ENCODE data around the gene RAD21L1.
"Not testable (repeated sequence)": the region's sequence is repeated elsewhere in the genome, so short reads cannot be mapped to it uniquely, and the experiment has no call there.

RAD21L1 gene

GRCh38 chr20:1232286-1233111, 6.7 kb downstream of the RAD21L1 start:
- no peak for DNase-seq

GRCh38 chr20:1240549-1240948, 14.7 kb downstream of the RAD21L1 start:
- no peak for DNase-seq

GRCh38 chr20:1241456-1241855, 15.6 kb downstream of the RAD21L1 start:
- no peak for DNase-seq

GRCh38 chr20:1242099-1242498, 16.3 kb downstream of the RAD21L1 start:
- DNase-seq, result no peak

- DNase-seq, result no peak
These were observed 16.7 kb downstream of the RAD21L1 start for GRCh38 chr20:1242530-1242929.

GRCh38 chr20:1245578-1245977, 19.7 kb downstream of the RAD21L1 start:
- DNase-seq, result no peak

- no peak for DNase-seq
These were observed 21.8 kb downstream of the RAD21L1 start for GRCh38 chr20:1247689-1248088.

- not testable (repeated sequence) for DNase-seq
These were observed 24.4 kb downstream of the RAD21L1 start for GRCh38 chr20:1250282-1250681.

- no peak for DNase-seq
These were observed 26.6 kb downstream of the RAD21L1 start for GRCh38 chr20:1252416-1252815.

- no peak for DNase-seq
These were observed 28.4 kb downstream of the RAD21L1 start for GRCh38 chr20:1254254-1254653.

- DNase-seq, result no peak
These were observed 29.8 kb downstream of the RAD21L1 start for GRCh38 chr20:1255675-1256074.

- peak; percentile 23 for DNase-seq
These were observed 38.0 kb downstream of the RAD21L1 start for GRCh38 chr20:1263853-1264252.

GRCh38 chr20:1264727-1265126, 38.9 kb downstream of the RAD21L1 start:
- DNase-seq, result no peak

GRCh38 chr20:1265226-1265915, 39.5 kb downstream of the RAD21L1 start:
- no peak for DNase-seq

- no peak for DNase-seq
These were observed 40.0 kb downstream of the RAD21L1 start for GRCh38 chr20:1265916-1266166.

GRCh38 chr20:1266167-1266973, 40.5 kb downstream of the RAD21L1 start, which contains the start of gene SNPH:
Gene SNPH, plus strand, starts transcription at chr20:1266294. Its CDS starts 29,946 bp downstream, at chr20:1296240.
- peak; percentile 73 for DNase-seq

GRCh38 chr20:1267161-1267560, 41.3 kb downstream of the RAD21L1 start:
- DNase-seq, result no peak

GRCh38 chr20:1267809-1268374, 42.0 kb downstream of the RAD21L1 start:
- DNase-seq, result no peak

GRCh38 chr20:1269235-1269634, 43.4 kb downstream of the RAD21L1 start:
- DNase-seq, result no peak

GRCh38 chr20:1269850-1270249, 44.0 kb downstream of the RAD21L1 start:
- DNase-seq, result no peak

GRCh38 chr20:1272368-1273100, 46.7 kb downstream of the RAD21L1 start:
- DNase-seq, result no peak

- DNase-seq, result no peak
These were observed 47.5 kb downstream of the RAD21L1 start for GRCh38 chr20:1273366-1273765.
